Mucosa of stomach (tissue), 1 donor: ENCODE measurements around the gene CYS1.

ENCODE experiments used
- H3K27me3 ChIP-seq: one replicate; pipeline ENCODE4 v1.7.0; 2013; ENCODE audit warnings: mild to moderate bottlenecking, low read length; ENCODE audit not compliant: control insufficient read depth, insufficient read depth
- H3K36me3 ChIP-seq: one replicate; pipeline ENCODE4 v1.7.0; 2013; ENCODE audit warnings: low read length; ENCODE audit not compliant: control insufficient read depth, insufficient read depth
- H3K4me1 ChIP-seq: one replicate; pipeline ENCODE4 v1.7.0; 2013; ENCODE audit warnings: mild to moderate bottlenecking, low read length; ENCODE audit not compliant: control insufficient read depth, insufficient read depth
- H3K4me3 ChIP-seq: one replicate; pipeline ENCODE4 v1.7.0; 2013; ENCODE audit warnings: low read length
- H3K9ac ChIP-seq: one replicate; pipeline ENCODE4 v1.7.0; 2013; ENCODE audit warnings: mild to moderate bottlenecking, low read length, moderate library complexity
- H3K9me3 ChIP-seq: one replicate; pipeline ENCODE4 v1.7.0; 2013; ENCODE audit warnings: mild to moderate bottlenecking, low read length, moderate library complexity; ENCODE audit not compliant: control insufficient read depth
- donor health status: Pancreatic carcinoma.

Gene CYS1

GRCh38 chr2:10078001-10078400 lies 2.2 kb downstream of the CYS1 start:
- Histone ChIP-seq H3K9ac (no peak overlapping the region), H3K27me3 (peaks cover 72% of the 10 kb centered on the region), H3K4me1 (peaks cover 12% of the 10 kb centered on the region), H3K9me3 (no peaks in the 10 kb centered on the region), H3K36me3 (no peaks in the 10 kb centered on the region), H3K4me3 (no peak overlapping the region)

GRCh38 chr2:10076988-10077527 lies 3.2 kb downstream of the CYS1 start:
- peaks cover 72% of the 10 kb centered on the region for H3K27me3 ChIP-seq
- H3K4me1 ChIP-seq = peaks cover 12% of the 10 kb centered on the region
- H3K9ac ChIP-seq = no peak overlapping the region
- H3K36me3 ChIP-seq = no peaks in the 10 kb centered on the region
- no peak overlapping the region for H3K4me3 ChIP-seq
- no peaks in the 10 kb centered on the region for H3K9me3 ChIP-seq

GRCh38 chr2:10076511-10076910 lies 3.7 kb downstream of the CYS1 start:
- H3K4me3 ChIP-seq = no peak overlapping the region
- no peak overlapping the region for H3K9ac ChIP-seq
- peaks cover 12% of the 10 kb centered on the region for H3K4me1 ChIP-seq
- H3K27me3 ChIP-seq = peaks cover 67% of the 10 kb centered on the region
- no peaks in the 10 kb centered on the region for H3K36me3 ChIP-seq
- H3K9me3 ChIP-seq = no peaks in the 10 kb centered on the region

GRCh38 chr2:10075571-10076209 lies 4.5 kb downstream of the CYS1 start:
- H3K36me3 ChIP-seq = no peaks in the 10 kb centered on the region
- no peak overlapping the region for H3K9ac ChIP-seq
- no peaks in the 10 kb centered on the region for H3K9me3 ChIP-seq
- no peak overlapping the region for H3K4me3 ChIP-seq
- peaks cover 60% of the 10 kb centered on the region for H3K27me3 ChIP-seq
- H3K4me1 ChIP-seq = peaks cover 11% of the 10 kb centered on the region

GRCh38 chr2:10075101-10075500 lies 5.1 kb downstream of the CYS1 start:
- Histone ChIP-seq H3K4me1 (peaks cover 7% of the 10 kb centered on the region), H3K27me3 (peaks cover 55% of the 10 kb centered on the region), H3K9me3 (no peaks in the 10 kb centered on the region), H3K36me3 (no peaks in the 10 kb centered on the region), H3K4me3 (no peak overlapping the region), H3K9ac (no peak overlapping the region)

GRCh38 chr2:10073706-10074105 lies 6.5 kb downstream of the CYS1 start:
- Histone ChIP-seq H3K9ac (no peak overlapping the region), H3K9me3 (no peaks in the 10 kb centered on the region), H3K4me3 (no peak overlapping the region), H3K27me3 (peaks cover 46% of the 10 kb centered on the region), H3K4me1 (no peaks in the 10 kb centered on the region), H3K36me3 (no peaks in the 10 kb centered on the region)

- Histone ChIP-seq H3K27me3 (peaks cover 38% of the 10 kb centered on the region), H3K36me3 (no peaks in the 10 kb centered on the region), H3K9ac (no peak overlapping the region), H3K4me3 (no peak overlapping the region), H3K4me1 (no peaks in the 10 kb centered on the region), H3K9me3 (no peaks in the 10 kb centered on the region)
Measured at GRCh38 chr2:10072656-10073480, 7.3 kb downstream of the CYS1 start.

- H3K4me3 ChIP-seq = no peak overlapping the region
- H3K36me3 ChIP-seq = no peaks in the 10 kb centered on the region
- no peaks in the 10 kb centered on the region for H3K9me3 ChIP-seq
- H3K27me3 ChIP-seq = peaks cover 29% of the 10 kb centered on the region
- no peak overlapping the region for H3K9ac ChIP-seq
- no peaks in the 10 kb centered on the region for H3K4me1 ChIP-seq
Measured at GRCh38 chr2:10071595-10071994, 8.6 kb downstream of the CYS1 start.

- H3K4me1 ChIP-seq = no peaks in the 10 kb centered on the region
- no peaks in the 10 kb centered on the region for H3K36me3 ChIP-seq
- peaks cover 25% of the 10 kb centered on the region for H3K27me3 ChIP-seq
- H3K9me3 ChIP-seq = no peaks in the 10 kb centered on the region
- no peak overlapping the region for H3K4me3 ChIP-seq
- H3K9ac ChIP-seq = no peak overlapping the region
Measured at GRCh38 chr2:10071176-10071575, 9.0 kb downstream of the CYS1 start.

GRCh38 chr2:10067881-10068280 lies 12.3 kb downstream of the CYS1 start:
- no peaks in the 10 kb centered on the region for H3K4me1 ChIP-seq
- no peaks in the 10 kb centered on the region for H3K9me3 ChIP-seq
- no peaks in the 10 kb centered on the region for H3K36me3 ChIP-seq
- no peak overlapping the region for H3K4me3 ChIP-seq
- H3K27me3 ChIP-seq = no peaks in the 10 kb centered on the region
- H3K9ac ChIP-seq = no peak overlapping the region

- no peaks in the 10 kb centered on the region for H3K9me3 ChIP-seq
- no peaks in the 10 kb centered on the region for H3K4me1 ChIP-seq
- H3K4me3 ChIP-seq = no peak overlapping the region
- H3K9ac ChIP-seq = no peak overlapping the region
- H3K36me3 ChIP-seq = no peaks in the 10 kb centered on the region
- H3K27me3 ChIP-seq = no peaks in the 10 kb centered on the region
Measured at GRCh38 chr2:10067330-10067729, 12.9 kb downstream of the CYS1 start.

GRCh38 chr2:10065773-10066055 lies 14.5 kb downstream of the CYS1 start:
- no peaks in the 10 kb centered on the region for H3K4me1 ChIP-seq
- H3K27me3 ChIP-seq = peaks cover 5% of the 10 kb centered on the region
- H3K36me3 ChIP-seq = no peaks in the 10 kb centered on the region
- H3K9me3 ChIP-seq = no peaks in the 10 kb centered on the region
- H3K9ac ChIP-seq = no peak overlapping the region
- no peak overlapping the region for H3K4me3 ChIP-seq
